ENCODE results near the gene NPM3.

- no peak for TF ChIP-seq SIN3A (conservative IDR thresholded peaks at IDR 0.05 in 1 of 2, IDR thresholded peaks at IDR 0.05 in 1 of 2; ENCODE audit: low read depth in 1 of 2, low read length in 2 of 2)
- no peak for TF ChIP-seq MAFK (IDR thresholded peaks at IDR 0.05; ENCODE audit: low read depth, low read length)
- no peak for TF ChIP-seq JUND (IDR thresholded peaks at IDR 0.05; ENCODE audit: low read length)
- no peak for TF ChIP-seq EP300 (IDR thresholded peaks at IDR 0.05; ENCODE audit: borderline replicate concordance in 1 of 2, low read depth in 2 of 2, low read length in 2 of 2)
Observed at GRCh38 chr10:101784558-101784957, 1.3 kb upstream of the NPM3 start.

Measured in H1 (cell line).